NCI-H748 (cell line): ENCODE measurements around the gene DTNBP1.

Experiments
- DNase-seq: peaks from one replicate; lab custom pipeline; 2025; ENCODE audit not compliant: unreplicated experiment; lab: John Stamatoyannopoulos, UW

Gene DTNBP1

GRCh38 chr6:15489261-15489962 is 173.4 kb downstream of the DTNBP1 start:
- DNase-seq = no peak

- no peak for DNase-seq
Measured at GRCh38 chr6:15487262-15487661, 175.6 kb downstream of the DTNBP1 start.

GRCh38 chr6:15485936-15486335 is 176.9 kb downstream of the DTNBP1 start:
- DNase-seq = no peak

- no peak for DNase-seq
Measured at GRCh38 chr6:15484821-15485220, 178.0 kb downstream of the DTNBP1 start.

GRCh38 chr6:15484140-15484539 is 178.7 kb downstream of the DTNBP1 start:
- DNase-seq = no peak

GRCh38 chr6:15483060-15483459 is 179.8 kb downstream of the DTNBP1 start:
- no peak for DNase-seq

- DNase-seq = no peak
Measured at GRCh38 chr6:15481390-15482291, 181.2 kb downstream of the DTNBP1 start.

- no peak for DNase-seq
Measured at GRCh38 chr6:15480525-15480924, 182.3 kb downstream of the DTNBP1 start.

- DNase-seq = no peak
Measured at GRCh38 chr6:15479761-15480160, 183.1 kb downstream of the DTNBP1 start.

GRCh38 chr6:15477746-15478145 is 185.1 kb downstream of the DTNBP1 start:
- DNase-seq = no peak

GRCh38 chr6:15476631-15477380 is 186.0 kb downstream of the DTNBP1 start:
- no peak for DNase-seq

- DNase-seq = no peak
Measured at GRCh38 chr6:15475872-15476271, 187.0 kb downstream of the DTNBP1 start.

GRCh38 chr6:15475261-15475660 is 187.6 kb downstream of the DTNBP1 start:
- no peak for DNase-seq

GRCh38 chr6:15474196-15474595 is 188.6 kb downstream of the DTNBP1 start:
- DNase-seq = no peak

GRCh38 chr6:15473741-15474161 is 189.1 kb downstream of the DTNBP1 start:
- no peak for DNase-seq

- no peak for DNase-seq
Measured at GRCh38 chr6:15473174-15473573, 189.7 kb downstream of the DTNBP1 start.
